ENCODE data around the gene GTF3C5.

GTF3C5 gene

GRCh38 chr9:133004999-133005760, 25.6 kb upstream of the GTF3C5 start:
- Histone ChIP-seq H3K9ac (ENCODE audit: low read depth in 1 of 2, low read length in 2 of 2) (no peak overlapping the region), H3K4me3 (ENCODE audit: low read depth in 1 of 2, low read length in 2 of 2) (no peak overlapping the region), H3K27me3 (ENCODE audit: control insufficient read depth in 1 of 2, insufficient read depth in 2 of 2, low read length in 2 of 2) (peaks cover 7 to 30% of the 10 kb centered on the region in 2 donors), H3K36me3 (ENCODE audit: control insufficient read depth in 1 of 2, insufficient read depth in 2 of 2, low read length in 2 of 2) (no peaks in the 10 kb centered on the region), H3K27ac (ENCODE audit: low read depth, low read length) (no peak overlapping the region), H3K9me3 (ENCODE audit: control insufficient read depth in 1 of 2, low read length in 2 of 2) (no peaks in the 10 kb centered on the region), H3K4me1 (ENCODE audit: control insufficient read depth in 1 of 2, insufficient read depth in 2 of 2, low read length in 2 of 2) (no peaks in the 10 kb centered on the region)

GRCh38 chr9:133005957-133006356, 24.8 kb upstream of the GTF3C5 start:
- Histone ChIP-seq H3K27ac (ENCODE audit: low read depth, low read length) (no peak overlapping the region), H3K4me1 (ENCODE audit: control insufficient read depth in 1 of 2, insufficient read depth in 2 of 2, low read length in 2 of 2) (no peaks in the 10 kb centered on the region), H3K4me3 (ENCODE audit: low read depth in 1 of 2, low read length in 2 of 2) (no peak overlapping the region), H3K27me3 (ENCODE audit: control insufficient read depth in 1 of 2, insufficient read depth in 2 of 2, low read length in 2 of 2) (peaks cover 7 to 25% of the 10 kb centered on the region in 2 donors), H3K36me3 (ENCODE audit: control insufficient read depth in 1 of 2, insufficient read depth in 2 of 2, low read length in 2 of 2) (no peaks in the 10 kb centered on the region), H3K9me3 (ENCODE audit: control insufficient read depth in 1 of 2, low read length in 2 of 2) (no peaks in the 10 kb centered on the region), H3K9ac (ENCODE audit: low read depth in 1 of 2, low read length in 2 of 2) (no peak overlapping the region)

GRCh38 chr9:133006731-133007352, 24.0 kb upstream of the GTF3C5 start:
- Histone ChIP-seq H3K4me3 (ENCODE audit: low read depth in 1 of 2, low read length in 2 of 2) (no peak overlapping the region), H3K9me3 (ENCODE audit: control insufficient read depth in 1 of 2, low read length in 2 of 2) (no peaks in the 10 kb centered on the region), H3K36me3 (ENCODE audit: control insufficient read depth in 1 of 2, insufficient read depth in 2 of 2, low read length in 2 of 2) (no peaks in the 10 kb centered on the region), H3K4me1 (ENCODE audit: control insufficient read depth in 1 of 2, insufficient read depth in 2 of 2, low read length in 2 of 2) (no peaks in the 10 kb centered on the region), H3K27me3 (ENCODE audit: control insufficient read depth in 1 of 2, insufficient read depth in 2 of 2, low read length in 2 of 2) (peaks cover 7 to 25% of the 10 kb centered on the region in 2 donors), H3K27ac (ENCODE audit: low read depth, low read length) (no peak overlapping the region), H3K9ac (ENCODE audit: low read depth in 1 of 2, low read length in 2 of 2) (no peak overlapping the region)

- Histone ChIP-seq H3K36me3 (ENCODE audit: control insufficient read depth in 1 of 2, insufficient read depth in 2 of 2, low read length in 2 of 2) (no peaks in the 10 kb centered on the region), H3K27me3 (ENCODE audit: control insufficient read depth in 1 of 2, insufficient read depth in 2 of 2, low read length in 2 of 2) (peaks cover under 1 to 12% of the 10 kb centered on the region in 2 donors), H3K9ac (ENCODE audit: low read depth in 1 of 2, low read length in 2 of 2) (no peak overlapping the region), H3K4me3 (ENCODE audit: low read depth in 1 of 2, low read length in 2 of 2) (no peak overlapping the region), H3K27ac (ENCODE audit: low read depth, low read length) (no peak overlapping the region), H3K4me1 (ENCODE audit: control insufficient read depth in 1 of 2, insufficient read depth in 2 of 2, low read length in 2 of 2) (no peaks in the 10 kb centered on the region), H3K9me3 (ENCODE audit: control insufficient read depth in 1 of 2, low read length in 2 of 2) (no peaks in the 10 kb centered on the region)
These were observed 22.4 kb upstream of the GTF3C5 start for GRCh38 chr9:133008406-133008805.

GRCh38 chr9:133008824-133009223, 22.0 kb upstream of the GTF3C5 start:
- Histone ChIP-seq H3K9me3 (ENCODE audit: control insufficient read depth in 1 of 2, low read length in 2 of 2) (no peaks in the 10 kb centered on the region), H3K4me1 (ENCODE audit: control insufficient read depth in 1 of 2, insufficient read depth in 2 of 2, low read length in 2 of 2) (no peaks in the 10 kb centered on the region), H3K27me3 (ENCODE audit: control insufficient read depth in 1 of 2, insufficient read depth in 2 of 2, low read length in 2 of 2) (peaks cover 0 to 9% of the 10 kb centered on the region in 2 donors), H3K27ac (ENCODE audit: low read depth, low read length) (no peak overlapping the region), H3K4me3 (ENCODE audit: low read depth in 1 of 2, low read length in 2 of 2) (no peak overlapping the region), H3K36me3 (ENCODE audit: control insufficient read depth in 1 of 2, insufficient read depth in 2 of 2, low read length in 2 of 2) (no peaks in the 10 kb centered on the region), H3K9ac (ENCODE audit: low read depth in 1 of 2, low read length in 2 of 2) (no peak overlapping the region)

- peaks cover 0 to 9% of the 10 kb centered on the region in 2 donors for H3K27me3 ChIP-seq (ENCODE audit: control insufficient read depth in 1 of 2, insufficient read depth in 2 of 2, low read length in 2 of 2)
- no peaks in the 10 kb centered on the region for H3K4me1 ChIP-seq (ENCODE audit: control insufficient read depth in 1 of 2, insufficient read depth in 2 of 2, low read length in 2 of 2)
- no peak overlapping the region for H3K27ac ChIP-seq (ENCODE audit: low read depth, low read length)
- no peak overlapping the region for H3K4me3 ChIP-seq (ENCODE audit: low read depth in 1 of 2, low read length in 2 of 2)
- H3K36me3 ChIP-seq (ENCODE audit: control insufficient read depth in 1 of 2, insufficient read depth in 2 of 2, low read length in 2 of 2), result no peaks in the 10 kb centered on the region
- H3K9ac ChIP-seq (ENCODE audit: low read depth in 1 of 2, low read length in 2 of 2), result no peak overlapping the region
- no peaks in the 10 kb centered on the region for H3K9me3 ChIP-seq (ENCODE audit: control insufficient read depth in 1 of 2, low read length in 2 of 2)
These were observed 20.8 kb upstream of the GTF3C5 start for GRCh38 chr9:133009906-133010582.

- Histone ChIP-seq H3K9ac (ENCODE audit: low read depth in 1 of 2, low read length in 2 of 2) (no peak overlapping the region), H3K27me3 (ENCODE audit: control insufficient read depth in 1 of 2, insufficient read depth in 2 of 2, low read length in 2 of 2) (no peaks in the 10 kb centered on the region), H3K9me3 (ENCODE audit: control insufficient read depth in 1 of 2, low read length in 2 of 2) (no peaks in the 10 kb centered on the region)
These were observed 16.1 kb upstream of the GTF3C5 start for GRCh38 chr9:133014696-133015095.

GRCh38 chr9:133023117-133023890, 7.5 kb upstream of the GTF3C5 start:
- Histone ChIP-seq H3K9me3 (ENCODE audit: control insufficient read depth in 1 of 2, low read length in 2 of 2) (no peaks in the 10 kb centered on the region), H3K4me1 (ENCODE audit: control insufficient read depth in 1 of 2, insufficient read depth in 2 of 2, low read length in 2 of 2) (peaks cover 0 to 4% of the 10 kb centered on the region in 2 donors), H3K36me3 (ENCODE audit: control insufficient read depth in 1 of 2, insufficient read depth in 2 of 2, low read length in 2 of 2) (no peaks in the 10 kb centered on the region), H3K27me3 (ENCODE audit: control insufficient read depth in 1 of 2, insufficient read depth in 2 of 2, low read length in 2 of 2) (no peaks in the 10 kb centered on the region), H3K4me3 (ENCODE audit: low read depth in 1 of 2, low read length in 2 of 2) (no peak overlapping the region), H3K27ac (ENCODE audit: low read depth, low read length) (no peak overlapping the region), H3K9ac (ENCODE audit: low read depth in 1 of 2, low read length in 2 of 2) (no peak overlapping the region)

More at GRCh38 chr9:133014696-133015095, 16.1 kb upstream of the GTF3C5 start:
- no peak overlapping the region for H3K27ac ChIP-seq (ENCODE audit: low read depth, low read length)
- H3K4me3 ChIP-seq (ENCODE audit: low read depth in 1 of 2, low read length in 2 of 2), result no peak overlapping the region
- H3K4me1 ChIP-seq (ENCODE audit: control insufficient read depth in 1 of 2, insufficient read depth in 2 of 2, low read length in 2 of 2), result no peaks in the 10 kb centered on the region
- no peaks in the 10 kb centered on the region for H3K36me3 ChIP-seq (ENCODE audit: control insufficient read depth in 1 of 2, insufficient read depth in 2 of 2, low read length in 2 of 2)

- peaks cover 5 to 15% of the 10 kb centered on the region in 2 donors for H3K4me1 ChIP-seq (ENCODE audit: control insufficient read depth in 1 of 2, insufficient read depth in 2 of 2, low read length in 2 of 2)
- no peaks in the 10 kb centered on the region for H3K27me3 ChIP-seq (ENCODE audit: control insufficient read depth in 1 of 2, insufficient read depth in 2 of 2, low read length in 2 of 2)
- H3K4me3 ChIP-seq (ENCODE audit: low read depth in 1 of 2, low read length in 2 of 2), result no peak overlapping the region
- no peaks in the 10 kb centered on the region for H3K36me3 ChIP-seq (ENCODE audit: control insufficient read depth in 1 of 2, insufficient read depth in 2 of 2, low read length in 2 of 2)
- no peak overlapping the region for H3K27ac ChIP-seq (ENCODE audit: low read depth, low read length)
- H3K9me3 ChIP-seq (ENCODE audit: control insufficient read depth in 1 of 2, low read length in 2 of 2), result no peaks in the 10 kb centered on the region
- no peak overlapping the region for H3K9ac ChIP-seq (ENCODE audit: low read depth in 1 of 2, low read length in 2 of 2)
These were observed 4.4 kb upstream of the GTF3C5 start for GRCh38 chr9:133026426-133026825.
